ENCODE results near the gene PIMREG. TPM values are rescaled to one million over a fixed set of nuclear protein-coding genes. Genes with fewer than 3 reads are reported as not detected.

PIMREG gene, protein sequence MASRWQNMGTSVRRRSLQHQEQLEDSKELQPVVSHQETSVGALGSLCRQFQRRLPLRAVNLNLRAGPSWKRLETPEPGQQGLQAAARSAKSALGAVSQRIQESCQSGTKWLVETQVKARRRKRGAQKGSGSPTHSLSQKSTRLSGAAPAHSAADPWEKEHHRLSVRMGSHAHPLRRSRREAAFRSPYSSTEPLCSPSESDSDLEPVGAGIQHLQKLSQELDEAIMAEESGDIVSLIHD
- total RNA-seq = 20.5 and 24.9 TPM in 2 replicates

- intact Hi-C loops (cut with micrococcal nuclease) = loop anchor here (10.0 kb wide), 1 partner anchor 201 kb away; the partner anchor contains the start of genes KIAA0753 and TXNDC17
Observed at GRCh38 chr17:6443692-6444570, at the start of gene PIMREG. PIMREG (plus strand) TSS chr17:6444455; CDS start chr17:6445111, 656 bp downstream.

DNA sequence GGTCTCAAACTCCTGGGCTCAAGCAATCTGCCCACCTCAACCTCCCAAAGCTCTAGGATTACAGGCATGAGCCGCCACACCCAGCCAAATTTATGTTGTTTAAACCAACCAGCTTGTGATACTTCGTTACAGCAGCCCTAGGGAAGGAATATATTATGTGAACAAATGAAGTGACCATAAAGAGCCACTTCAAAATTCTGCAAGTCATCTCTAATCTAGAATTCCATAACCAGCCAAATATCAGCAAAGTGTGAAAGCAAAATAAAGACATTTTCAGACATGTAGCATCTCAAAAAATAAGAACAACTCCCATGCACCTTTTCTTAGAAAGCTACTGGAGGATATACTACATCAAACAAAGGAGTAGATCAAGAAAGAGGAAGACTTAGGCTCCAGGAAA is 45.3 kb upstream of the PIMREG start:
- intact Hi-C loops (cut with micrococcal nuclease) = no loop called here

DNA sequence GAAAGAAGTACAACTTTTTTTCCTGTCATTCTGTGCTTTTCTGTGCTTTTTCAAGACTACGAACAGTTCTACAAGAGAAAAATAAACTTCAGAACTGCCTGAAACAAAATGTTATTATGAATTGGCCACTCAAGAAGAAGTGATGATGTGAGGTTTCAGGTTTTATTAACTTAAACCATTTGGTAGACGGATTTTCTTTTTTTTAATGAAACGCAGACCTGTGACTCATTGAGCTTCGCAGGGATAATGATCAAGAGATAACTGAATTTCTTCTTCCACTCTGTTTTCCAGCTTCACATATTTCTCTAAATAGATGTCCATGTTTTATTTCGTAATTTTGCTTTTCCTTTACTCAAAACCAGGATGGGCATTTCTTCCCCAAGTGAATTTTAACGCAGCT is 42.0 kb upstream of the PIMREG start:
- intact Hi-C loops (cut with micrococcal nuclease) = no loop called here

DNA sequence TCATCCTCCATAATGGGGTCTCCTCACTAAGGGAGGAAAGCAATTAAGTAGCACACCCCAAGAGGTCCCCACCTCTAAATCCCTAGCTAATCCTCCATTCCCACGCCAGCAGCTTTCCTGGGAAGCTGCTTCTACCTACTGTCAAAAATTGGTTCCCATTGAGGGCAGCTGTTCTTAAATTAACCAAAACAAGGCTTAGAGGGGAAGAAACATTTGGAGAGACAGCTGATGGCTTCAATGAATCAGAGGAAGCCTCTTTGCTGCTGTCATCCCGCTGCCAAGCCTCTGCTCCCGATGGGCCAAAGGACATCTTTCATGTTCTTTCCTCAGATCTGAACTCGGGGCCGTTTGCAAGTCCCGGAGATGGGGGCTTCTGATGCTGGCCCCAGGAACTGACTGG is 36.0 kb upstream of the PIMREG start:
- intact Hi-C loops (cut with micrococcal nuclease) = no loop called here

DNA sequence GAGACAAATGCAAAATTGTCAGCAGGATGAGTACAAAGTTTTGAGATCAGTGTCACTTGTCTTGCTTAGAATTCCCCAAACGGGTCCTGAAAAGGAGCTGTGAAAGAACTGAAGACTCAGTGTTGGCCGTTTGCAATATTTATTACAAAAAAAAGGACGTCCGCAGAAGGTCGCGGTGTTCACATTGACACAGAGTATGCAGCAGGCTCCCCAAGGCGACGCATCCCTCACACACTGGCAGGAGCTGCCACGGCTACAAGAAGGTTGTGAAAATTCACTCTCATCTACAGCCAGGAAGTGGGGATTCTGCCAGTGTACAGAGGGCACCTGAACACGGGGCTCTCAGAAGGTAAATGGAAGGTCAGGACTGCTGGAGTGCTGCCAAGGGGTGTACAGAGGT is 35.5 kb upstream of the PIMREG start:
- intact Hi-C loops (cut with micrococcal nuclease) = no loop called here

DNA sequence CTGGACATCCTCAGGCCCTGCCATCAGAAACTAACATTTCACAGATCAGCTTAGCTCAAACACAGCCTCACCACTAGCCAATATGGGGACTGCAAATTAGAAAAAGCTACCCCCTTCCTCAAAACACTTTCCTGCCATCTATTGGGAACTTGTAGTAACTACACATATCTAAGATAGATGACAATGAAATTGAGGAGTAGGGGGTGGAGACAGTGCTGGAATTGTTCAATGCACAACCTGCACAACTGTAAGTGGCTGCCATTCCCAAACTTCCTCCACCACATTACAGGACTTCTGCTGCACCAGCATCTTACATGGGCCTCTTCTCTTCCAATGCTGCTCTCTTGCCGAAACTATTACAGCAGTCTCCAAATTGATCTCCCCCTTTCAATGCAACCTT is 31.2 kb upstream of the PIMREG start:
- intact Hi-C loops (cut with micrococcal nuclease) = loop anchor here (2.0 kb wide), 1 partner anchor 826 kb away; no protein-coding TSS in a partner anchor

DNA sequence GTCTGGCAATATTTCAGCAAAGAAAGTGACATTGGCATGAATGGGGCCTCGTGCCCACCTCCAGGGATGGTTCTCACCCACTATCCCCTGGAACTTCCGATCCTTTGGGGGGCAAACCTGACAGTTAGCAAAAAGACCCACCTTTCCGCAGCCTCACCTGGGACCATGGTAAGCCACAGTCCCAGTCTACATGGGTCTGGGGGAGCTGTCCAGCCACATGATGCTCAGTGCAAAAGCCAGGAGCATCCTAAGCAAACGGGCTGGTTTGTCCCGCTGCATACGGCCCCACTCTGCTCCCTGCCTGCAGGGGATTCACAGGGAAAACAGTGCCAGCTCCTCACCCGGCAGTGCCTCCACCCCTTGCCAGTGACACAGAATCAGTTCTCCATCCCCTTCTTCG is 28.6 kb upstream of the PIMREG start:
- intact Hi-C loops (cut with micrococcal nuclease) = no loop called here

- intact Hi-C loops (cut with micrococcal nuclease) = loop anchor here (5.0 kb wide), 1 partner anchor 1173 kb away; no protein-coding TSS in a partner anchor
Observed at GRCh38 chr17:6420173-6420641, 24.0 kb upstream of the PIMREG start.

DNA sequence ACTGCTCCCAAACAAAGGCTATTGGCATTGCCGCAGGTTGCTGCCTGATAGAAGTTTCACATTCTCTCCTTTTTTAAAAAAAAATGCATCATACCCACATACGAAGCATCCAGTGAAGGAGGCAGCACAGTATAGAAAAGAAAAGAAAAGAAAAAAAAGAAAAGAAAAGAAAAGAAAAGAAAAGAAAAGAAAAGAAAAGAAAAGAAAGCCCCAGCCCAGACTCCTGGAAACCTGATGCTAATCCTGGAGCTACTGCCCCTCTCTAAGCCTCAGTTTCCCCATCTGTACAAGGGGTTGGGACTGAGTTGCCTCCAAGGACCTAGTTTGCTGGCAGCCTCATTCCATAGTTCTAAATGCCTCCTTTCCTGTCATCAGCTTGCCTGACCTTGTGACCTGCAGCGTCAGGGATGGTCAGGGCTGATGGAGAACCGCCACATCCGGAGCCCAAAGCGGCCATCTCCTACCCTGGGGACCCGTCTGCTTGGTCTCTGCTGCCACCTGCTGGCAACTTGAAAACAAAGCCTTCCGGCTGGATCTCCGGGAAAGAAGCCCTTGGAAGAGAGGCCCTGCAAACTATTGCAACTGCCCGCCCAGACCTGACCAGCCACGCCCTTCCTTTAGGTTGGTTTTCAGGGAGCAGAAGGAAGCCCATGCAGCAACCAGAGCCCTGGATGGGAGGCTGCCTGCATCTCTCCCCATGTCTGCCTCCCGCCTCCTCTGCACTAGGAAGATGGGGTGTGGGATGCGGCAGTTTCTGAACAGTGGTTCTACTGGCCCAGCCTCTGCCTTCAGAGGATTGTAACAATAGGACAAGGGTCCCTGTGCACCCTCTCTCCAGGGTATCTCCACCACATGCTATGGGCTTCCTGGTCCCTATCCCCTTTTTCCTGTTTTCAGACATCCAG is 22.3 kb upstream of the PIMREG start:
- intact Hi-C loops (cut with micrococcal nuclease) = loop anchor here (1.0 to 5.0 kb wide), 2 partner anchors 835 to 1175 kb away; no protein-coding TSS in a partner anchor

- intact Hi-C loops (cut with micrococcal nuclease) = loop anchor here (1.0 to 5.0 kb wide), 2 partner anchors 835 to 1175 kb away; no protein-coding TSS in a partner anchor
Observed at GRCh38 chr17:6422654-6423241, 21.5 kb upstream of the PIMREG start.

DNA sequence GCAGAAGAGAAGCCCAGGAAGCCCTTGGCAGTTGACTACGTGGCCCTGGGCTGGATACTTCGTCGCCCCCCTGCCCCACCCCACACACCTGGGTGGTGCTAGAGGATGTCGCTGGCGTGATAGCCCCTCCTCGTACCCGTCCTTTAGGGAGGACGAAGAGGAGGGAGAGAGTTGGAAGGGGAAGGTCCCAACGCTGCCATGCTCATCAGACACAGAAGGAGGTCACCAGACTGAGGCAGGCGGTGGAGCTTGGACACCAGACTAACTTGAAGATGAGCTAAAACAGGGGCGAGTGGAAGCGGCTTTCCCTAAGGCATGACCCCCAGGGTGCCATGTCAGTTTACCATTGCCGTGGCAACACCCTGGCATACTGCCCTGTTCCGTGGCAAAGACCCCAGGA is 20.3 kb upstream of the PIMREG start:
- intact Hi-C loops (cut with micrococcal nuclease) = loop anchor here (5.0 kb wide), 1 partner anchor 1177 kb away; no protein-coding TSS in a partner anchor

- intact Hi-C loops (cut with micrococcal nuclease) = no loop called here
Observed at GRCh38 chr17:6425407-6425806, 18.8 kb upstream of the PIMREG start.

- intact Hi-C loops (cut with micrococcal nuclease) = no loop called here
Observed at GRCh38 chr17:6426356-6427101, 17.7 kb upstream of the PIMREG start.

DNA sequence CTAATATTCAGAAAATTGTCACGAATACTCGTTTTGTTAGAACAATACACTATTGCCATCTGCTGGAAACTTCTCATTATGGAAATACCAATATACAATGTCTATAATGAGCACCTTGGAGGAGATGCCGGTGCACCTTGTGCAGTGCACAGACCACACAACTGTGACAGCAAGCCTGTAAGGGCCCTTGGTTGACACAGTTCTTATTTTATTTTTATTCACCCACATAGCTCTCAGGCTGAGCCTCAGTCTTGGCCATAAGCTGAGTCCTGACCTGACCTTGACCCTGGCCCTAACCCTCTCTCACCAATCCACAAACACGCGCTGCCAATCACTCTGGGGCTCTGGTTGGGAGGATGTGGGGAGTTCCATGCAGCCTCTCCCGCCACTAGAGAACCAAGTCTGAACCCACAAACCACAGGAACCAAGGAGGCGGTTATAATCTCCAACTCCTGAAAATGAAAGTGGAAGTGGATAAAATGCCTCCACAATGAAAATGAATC is 16.9 kb upstream of the PIMREG start:
- intact Hi-C loops (cut with micrococcal nuclease) = no loop called here

DNA sequence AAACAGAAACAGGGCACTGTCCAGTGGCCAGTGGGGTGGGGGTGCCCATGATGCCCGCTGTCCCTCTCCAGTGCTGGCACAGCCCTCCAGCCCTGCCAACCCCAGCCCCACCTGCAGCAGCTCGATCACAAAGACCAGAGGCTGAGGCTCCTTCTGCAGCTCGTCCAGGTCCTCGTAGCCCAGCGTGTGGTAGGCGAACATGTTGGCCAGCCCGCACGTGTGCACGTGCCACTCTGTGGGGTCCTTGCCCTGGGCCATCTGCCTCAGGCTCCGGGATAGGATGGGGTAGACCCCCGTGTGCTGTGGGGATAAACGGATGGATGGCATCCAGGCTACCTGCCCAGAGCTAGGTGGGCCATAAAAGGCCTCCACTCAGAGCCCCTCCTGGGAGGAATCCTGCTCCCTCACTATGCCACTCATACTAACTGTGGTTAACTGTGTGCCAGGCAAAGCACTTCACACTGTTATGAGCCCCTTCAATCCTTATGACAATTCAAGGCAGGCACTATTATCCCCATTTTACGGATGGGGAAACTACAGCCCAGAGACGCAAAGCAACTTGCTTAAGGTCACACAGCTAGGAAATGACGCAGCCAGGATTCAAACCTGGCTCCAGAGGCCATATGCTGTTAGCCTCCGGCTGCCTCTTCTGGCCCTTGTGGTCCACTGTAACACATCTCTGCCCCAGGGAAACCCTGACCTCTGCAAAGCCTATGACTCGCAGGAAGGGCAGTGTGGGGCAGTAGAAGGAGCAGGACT is 15.9 kb upstream of the PIMREG start:
- intact Hi-C loops (cut with micrococcal nuclease) = no loop called here

DNA sequence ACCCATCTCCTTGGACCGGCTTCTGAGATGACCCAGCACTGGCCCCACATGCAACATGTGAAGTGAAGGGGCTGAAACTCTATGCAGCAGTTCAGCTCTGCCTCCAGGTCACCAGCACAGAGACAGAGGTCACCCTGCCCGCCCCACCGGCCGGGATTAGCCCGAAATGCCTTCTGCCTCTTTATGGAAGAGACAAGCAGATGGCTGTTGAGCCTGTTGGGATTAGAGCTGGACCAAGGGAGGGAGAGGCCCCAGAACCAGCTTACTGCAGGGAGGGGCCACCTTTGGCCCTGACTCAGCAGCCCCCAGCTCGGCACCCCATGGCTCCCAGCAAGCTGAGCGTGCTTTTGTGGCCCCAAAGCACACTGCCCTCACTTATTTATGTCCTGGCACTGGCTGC is 15.0 kb upstream of the PIMREG start:
- intact Hi-C loops (cut with micrococcal nuclease) = no loop called here

DNA sequence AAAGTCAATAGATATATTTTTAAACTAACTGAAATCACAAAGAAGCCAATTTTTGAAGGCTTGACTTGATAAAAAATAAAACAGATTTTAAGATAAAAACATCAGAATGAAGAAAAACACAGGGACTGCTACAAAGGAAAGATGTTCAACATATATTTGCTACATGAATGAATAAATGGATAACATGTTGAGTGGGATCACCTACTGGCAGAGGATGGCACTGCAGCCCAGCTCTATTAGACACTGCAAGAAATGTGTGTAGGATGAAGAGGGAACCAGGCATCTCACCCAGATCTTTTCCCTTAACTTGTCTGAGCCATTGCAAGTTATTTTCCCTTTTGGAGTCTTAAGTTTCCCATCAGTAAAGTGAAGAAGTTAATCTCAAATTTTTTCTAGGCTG is 13.5 kb upstream of the PIMREG start:
- intact Hi-C loops (cut with micrococcal nuclease) = no loop called here

DNA sequence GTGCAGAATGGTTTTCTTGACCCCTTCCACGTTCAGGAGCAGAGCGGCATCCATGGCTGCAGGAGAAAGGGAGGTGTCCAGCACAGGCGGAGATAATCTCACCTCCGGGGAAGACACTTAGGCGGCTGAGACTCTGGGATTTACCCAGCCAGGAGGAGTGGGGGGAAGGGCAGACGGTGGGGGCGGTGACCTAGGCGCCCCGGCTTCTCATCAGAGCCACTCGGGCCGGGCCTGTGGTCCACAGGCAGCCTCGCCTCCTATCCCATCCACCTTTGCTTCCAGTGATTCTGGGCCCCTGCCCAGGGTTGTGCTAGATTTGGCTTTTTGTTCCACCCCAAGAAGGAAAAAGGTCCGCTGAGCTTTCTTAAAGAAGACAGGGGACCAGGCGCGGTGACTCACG is 9.2 kb upstream of the PIMREG start, which contains the start of gene AIPL1:
Gene AIPL1 (minus strand): TSS at position 71 of the 400 bp plus-strand sequence. CDS start 17 bp downstream, at position 54.
- intact Hi-C loops (cut with micrococcal nuclease) = no loop called here

GRCh38 chr17:6435968-6436367 is 8.3 kb upstream of the PIMREG start:
- intact Hi-C loops (cut with micrococcal nuclease) = no loop called here

Measured in T-helper 2 cell treated with Interferon-gamma antibody and Interleukin-4, amounts not matched to agents 100 ng/mL and 5 ng/mL, for 36 hours (primary cell).